ENCODE results near the gene ALDOA. TPM values are rescaled to one million over a fixed set of nuclear protein-coding genes. Genes with fewer than 3 reads are reported as not detected.

Gene ALDOA
- total RNA-seq, 3 donors from 2014 or later (not counting 1 experiment from before 2014, with no cell fraction given): 412 to 544 (median 490) TPM

- TF ChIP-seq CTCF (IDR thresholded peaks at IDR 0.05): no peak
- Mint-ChIP-seq H3K4me3 (no peak overlapping the region), H3K27me3 (ENCODE audit: low read depth in 2 of 2) (no peaks in the 10 kb centered on the region), H3K36me3 (peaks cover 7% of the 10 kb centered on the region), H3K27ac (no peak overlapping the region), H3K4me1 (no peaks in the 10 kb centered on the region), H3K9me3 (no peaks in the 10 kb centered on the region)
- WGBS (ENCODE audit: insufficient coverage): 94% methylated on average over 6 of the region's 6 CpGs
- no peaks in the 10 kb centered on the region for H3K9me3 ChIP-seq (ENCODE audit: control insufficient read depth, insufficient read depth, low read length)
- no peak overlapping the region for H3K27ac ChIP-seq (ENCODE audit: low read length)
- no peaks in the 10 kb centered on the region for H3K4me1 ChIP-seq (ENCODE audit: control insufficient read depth, insufficient read depth, low read length)
- DNase-seq: no peak
- intact Hi-C loops (cut with micrococcal nuclease): no loop called here
- no peak overlapping the region for H3K4me3 ChIP-seq (ENCODE audit: low read length)
- H3K27me3 ChIP-seq (ENCODE audit: control insufficient read depth, insufficient read depth, low read length): no peaks in the 10 kb centered on the region
- peaks cover 10% of the 10 kb centered on the region for H3K36me3 ChIP-seq (ENCODE audit: control insufficient read depth, insufficient read depth, low read length)
- ATAC-seq: no peak
Observed at GRCh38 chr16:30104492-30104891, 38.9 kb downstream of the ALDOA start.

- peaks cover 0 to 5% of the 10 kb centered on the region in 2 donors for H3K4me1 Mint-ChIP-seq
- peaks cover 12% of the 10 kb centered on the region for H3K36me3 ChIP-seq (ENCODE audit: control insufficient read depth, insufficient read depth, low read length)
- no peak for DNase-seq
- H3K4me1 ChIP-seq (ENCODE audit: control insufficient read depth, insufficient read depth, low read length): no peaks in the 10 kb centered on the region
- H3K27me3 Mint-ChIP-seq (ENCODE audit: low read depth in 2 of 2): no peaks in the 10 kb centered on the region
- WGBS (ENCODE audit: insufficient coverage): 94% methylated on average over 12 of the region's 15 CpGs
- H3K36me3 Mint-ChIP-seq: peaks cover 14% of the 10 kb centered on the region
- H3K27ac ChIP-seq (ENCODE audit: low read length): no peak overlapping the region
- no peak for TF ChIP-seq CTCF (IDR thresholded peaks at IDR 0.05)
- intact Hi-C loops (cut with micrococcal nuclease): no loop called here
- ATAC-seq: no peak
- no peak overlapping the region for H3K4me3 Mint-ChIP-seq
- no peak overlapping the region for H3K27ac Mint-ChIP-seq
- no peaks in the 10 kb centered on the region for H3K9me3 Mint-ChIP-seq
- H3K27me3 ChIP-seq (ENCODE audit: control insufficient read depth, insufficient read depth, low read length): no peaks in the 10 kb centered on the region
- H3K4me3 ChIP-seq (ENCODE audit: low read length): no peak overlapping the region
- no peaks in the 10 kb centered on the region for H3K9me3 ChIP-seq (ENCODE audit: control insufficient read depth, insufficient read depth, low read length)
Observed at GRCh38 chr16:30108059-30108850, 42.7 kb downstream of the ALDOA start.

GRCh38 chr16:30110661-30111060, 45.1 kb downstream of the ALDOA start:
- 98% methylated on average over 6 of the region's 7 CpGs for WGBS (ENCODE audit: insufficient coverage)
- no peak overlapping the region for H3K27ac ChIP-seq (ENCODE audit: low read length)
- H3K36me3 ChIP-seq (ENCODE audit: control insufficient read depth, insufficient read depth, low read length): peaks cover 16% of the 10 kb centered on the region
- no peaks in the 10 kb centered on the region for H3K4me1 ChIP-seq (ENCODE audit: control insufficient read depth, insufficient read depth, low read length)
- intact Hi-C loops (cut with micrococcal nuclease): no loop called here
- TF ChIP-seq CTCF (IDR thresholded peaks at IDR 0.05): no peak
- Mint-ChIP-seq H3K4me3 (no peak overlapping the region), H3K4me1 (peaks cover 0 to 6% of the 10 kb centered on the region in 2 donors), H3K27ac (no peak overlapping the region), H3K9me3 (no peaks in the 10 kb centered on the region), H3K36me3 (peaks cover 7% of the 10 kb centered on the region), H3K27me3 (ENCODE audit: low read depth in 2 of 2) (no peaks in the 10 kb centered on the region)
- no peaks in the 10 kb centered on the region for H3K9me3 ChIP-seq (ENCODE audit: control insufficient read depth, insufficient read depth, low read length)
- no peaks in the 10 kb centered on the region for H3K27me3 ChIP-seq (ENCODE audit: control insufficient read depth, insufficient read depth, low read length)
- ATAC-seq (no peak), DNase-seq (no peak)
- H3K4me3 ChIP-seq (ENCODE audit: low read length): no peak overlapping the region
